GM21528 (cell line): ENCODE results near the gene SURF6.

ENCODE experiments used
- ATAC-seq: cut with Tn5 transposase; IDR thresholded peaks from one replicate; pipeline ENCODE4 v1.9.1; 2021; ENCODE audit warnings: mild to moderate bottlenecking, moderate library complexity; ENCODE audit not compliant: unreplicated experiment, low FRiP score

The SURF6 gene

DNA sequence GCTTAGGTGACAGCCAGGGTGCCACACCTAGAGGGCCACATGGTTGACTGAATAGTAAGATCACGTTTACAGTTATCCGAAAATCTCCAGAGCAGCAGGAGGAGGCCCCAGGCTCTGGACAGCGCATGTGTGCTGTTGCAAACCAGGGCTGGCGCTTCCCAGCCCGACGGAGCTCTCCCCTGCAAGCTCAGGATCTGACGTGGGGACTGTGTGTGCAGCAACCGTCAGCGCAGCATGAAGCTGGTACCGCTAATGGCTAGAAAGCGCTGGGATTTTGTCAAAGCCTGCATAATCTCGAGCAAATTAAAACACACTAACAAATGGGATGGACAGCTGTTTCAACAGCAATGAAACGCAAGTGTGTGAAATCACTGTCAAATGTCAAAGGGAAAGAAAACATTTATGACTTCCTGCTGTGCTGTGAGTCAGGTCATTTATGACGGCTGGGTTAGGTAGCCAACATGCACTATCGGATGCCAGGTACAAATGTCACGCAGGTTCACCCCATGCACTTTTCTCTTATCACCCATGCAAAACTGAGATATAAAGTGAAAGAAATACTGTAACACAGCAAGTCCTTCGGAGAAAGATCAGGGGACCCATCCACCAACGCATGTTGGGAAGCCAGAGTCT lies 32.4 kb upstream of the SURF6 start:
- no peak for ATAC-seq

DNA sequence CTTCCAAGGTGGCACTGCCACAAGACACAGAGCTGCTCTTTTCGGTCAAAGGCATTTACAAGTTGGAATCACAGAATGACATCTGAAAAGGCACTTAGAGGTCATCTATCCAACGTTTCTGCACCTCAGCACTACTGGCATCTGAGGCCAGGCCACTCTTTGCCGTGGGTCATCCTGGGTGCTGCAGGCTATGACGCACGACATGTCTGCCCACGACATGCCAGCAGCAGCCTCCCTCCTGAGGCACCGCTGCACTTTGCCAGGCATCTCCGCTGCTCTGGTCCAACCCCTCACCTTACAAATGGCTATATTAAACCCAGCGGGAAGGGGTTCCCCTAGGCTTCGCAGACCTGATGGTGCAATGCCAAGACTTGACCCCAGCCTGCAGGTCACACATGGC lies 31.8 kb upstream of the SURF6 start:
- ATAC-seq, result no peak

DNA sequence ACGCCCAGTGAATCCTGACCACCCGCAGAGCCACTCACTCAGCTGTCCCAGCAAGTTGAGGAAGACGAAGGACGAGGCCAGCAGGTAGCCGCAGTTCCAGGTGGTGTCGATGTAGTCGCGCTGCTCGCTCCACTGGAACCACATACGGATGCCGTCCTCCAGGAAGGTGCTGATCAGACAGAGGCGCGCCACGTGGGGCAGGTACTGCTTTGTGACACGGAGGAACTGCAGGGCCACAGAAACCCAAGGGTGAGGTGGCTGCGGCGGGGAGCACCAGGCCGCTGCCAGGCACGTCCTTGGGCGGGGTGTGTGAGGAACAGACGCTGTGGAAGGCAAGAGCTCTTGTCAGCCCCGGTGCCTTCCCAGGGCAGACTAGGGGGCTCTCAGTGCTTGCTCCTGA lies 31.2 kb upstream of the SURF6 start:
- ATAC-seq, result no peak

DNA sequence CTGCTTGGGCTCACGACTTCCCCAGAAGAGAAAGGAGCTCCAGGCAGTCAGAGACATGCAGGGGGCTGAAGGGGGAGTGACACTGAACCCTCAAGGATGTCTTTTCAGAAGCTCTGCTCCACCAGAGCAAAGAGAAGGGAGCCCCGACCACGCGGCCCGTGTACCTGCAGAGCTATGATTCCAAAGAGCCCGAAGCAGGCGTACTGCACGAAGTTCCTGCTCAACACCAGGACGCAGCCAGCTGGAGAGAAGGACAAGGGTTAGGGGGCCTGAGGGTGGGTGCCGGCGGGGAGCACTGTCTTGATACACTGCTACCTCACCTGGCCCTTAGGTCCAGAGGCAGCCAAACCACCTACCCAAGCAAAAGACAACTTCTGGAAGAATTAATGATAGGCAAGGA lies 30.4 kb upstream of the SURF6 start:
- ATAC-seq, result no peak

DNA sequence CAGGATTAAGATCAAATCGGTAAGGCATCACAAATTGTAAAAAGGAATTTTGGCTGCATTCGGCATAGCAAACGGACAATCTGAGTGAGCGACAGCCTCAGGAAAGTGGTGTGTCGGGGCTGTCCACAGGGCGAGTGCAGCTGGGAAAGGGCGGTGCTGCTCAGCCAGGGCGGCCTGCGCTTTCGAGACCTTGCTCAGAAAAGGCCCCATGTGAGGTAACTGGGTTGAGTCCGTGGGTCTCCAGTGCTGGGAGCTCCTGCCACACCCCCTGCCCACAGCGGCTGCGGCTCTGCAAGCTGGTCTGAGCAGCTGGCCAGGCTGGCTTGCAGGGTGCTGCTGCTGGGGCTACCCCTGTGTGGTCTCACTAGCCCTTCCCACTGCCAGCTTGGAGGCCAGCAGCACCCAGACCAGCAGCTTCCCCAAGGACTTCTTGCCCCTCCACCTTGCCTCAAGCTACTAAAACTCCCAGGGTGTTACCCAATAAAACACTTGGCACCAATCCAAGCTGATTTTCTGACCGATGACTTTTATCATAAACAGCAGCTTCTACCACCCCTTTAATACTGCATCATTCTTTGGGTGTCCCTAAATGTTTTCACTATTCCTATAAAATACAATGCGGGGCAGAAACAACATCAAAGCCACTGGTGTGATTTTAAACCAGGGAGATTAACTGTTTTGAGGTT lies 26.5 kb upstream of the SURF6 start:
- no peak for ATAC-seq

DNA sequence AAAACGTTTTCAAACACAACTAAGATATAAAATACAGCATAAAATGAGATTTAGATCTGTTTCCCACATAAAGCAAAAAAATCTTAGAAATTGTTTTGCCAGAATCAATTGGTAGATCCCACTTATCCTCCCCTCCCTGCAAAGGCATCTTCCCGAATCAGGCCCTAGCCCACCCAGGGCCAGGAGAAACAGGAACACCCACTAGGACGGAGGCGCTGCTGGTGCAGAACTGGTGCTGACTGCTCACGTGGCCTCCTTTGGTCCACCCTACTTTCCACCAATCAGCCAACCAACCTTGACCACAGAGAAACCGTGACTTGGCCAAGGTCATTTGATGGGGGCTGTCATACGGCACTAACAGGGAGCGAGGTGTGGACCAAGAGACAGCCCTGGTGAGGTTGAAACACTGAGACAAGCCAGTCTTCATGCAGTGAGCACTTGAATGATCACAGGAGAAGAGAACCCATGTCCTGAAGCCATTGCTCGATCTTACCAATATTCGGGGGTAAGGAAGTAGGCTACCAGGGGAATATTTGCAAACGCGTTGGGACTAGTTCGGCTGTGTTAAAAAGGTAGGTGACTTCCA lies 25.6 kb upstream of the SURF6 start:
- no peak for ATAC-seq

DNA sequence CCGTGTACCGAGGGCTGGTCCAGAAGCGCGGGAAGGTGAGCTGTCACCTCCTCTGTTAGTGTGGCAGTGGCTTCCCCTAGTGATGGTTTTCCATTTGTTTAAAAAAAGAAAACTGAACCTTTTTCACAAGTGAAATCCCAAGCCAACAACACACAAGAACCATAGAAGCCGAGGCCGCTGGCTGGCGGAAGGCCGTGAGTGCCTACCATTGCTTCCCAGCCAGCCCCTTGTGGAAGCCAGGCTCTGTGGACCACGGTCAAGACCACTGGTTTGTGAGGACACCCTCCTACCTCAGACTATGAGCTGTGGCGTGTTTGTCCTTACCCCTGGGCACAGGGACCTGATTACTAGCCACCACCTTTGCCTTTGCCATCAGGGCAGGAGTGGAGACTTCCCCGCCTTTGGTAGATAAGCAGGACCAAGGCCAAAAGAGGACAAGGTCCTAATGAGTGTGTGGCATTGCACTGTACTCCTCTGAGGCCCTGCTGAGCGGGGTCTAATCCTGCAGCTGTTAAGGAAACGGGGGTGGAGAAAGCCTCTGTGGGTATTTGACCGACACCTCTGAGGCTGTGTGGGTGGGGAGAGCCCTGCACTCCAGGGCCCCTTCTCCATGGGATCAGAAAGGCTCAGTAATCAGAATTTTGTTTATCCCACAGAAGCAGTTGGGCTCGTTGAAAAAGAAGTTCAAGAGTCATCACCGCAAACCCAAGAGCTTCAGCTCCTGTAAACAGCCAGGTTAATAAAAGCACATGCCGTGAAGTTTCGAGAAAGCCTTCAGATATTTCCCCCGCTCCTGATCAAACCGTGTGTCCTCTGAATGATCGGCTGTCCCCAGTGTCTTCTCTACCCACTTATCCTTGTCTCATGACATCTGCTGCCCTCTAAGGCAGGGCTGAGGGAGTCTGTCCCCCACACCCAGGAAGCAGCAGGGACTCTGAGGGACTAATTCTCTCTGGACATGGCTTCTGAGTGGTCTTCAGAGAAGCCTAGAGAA lies 24.7 kb upstream of the SURF6 start:
- no peak for ATAC-seq

DNA sequence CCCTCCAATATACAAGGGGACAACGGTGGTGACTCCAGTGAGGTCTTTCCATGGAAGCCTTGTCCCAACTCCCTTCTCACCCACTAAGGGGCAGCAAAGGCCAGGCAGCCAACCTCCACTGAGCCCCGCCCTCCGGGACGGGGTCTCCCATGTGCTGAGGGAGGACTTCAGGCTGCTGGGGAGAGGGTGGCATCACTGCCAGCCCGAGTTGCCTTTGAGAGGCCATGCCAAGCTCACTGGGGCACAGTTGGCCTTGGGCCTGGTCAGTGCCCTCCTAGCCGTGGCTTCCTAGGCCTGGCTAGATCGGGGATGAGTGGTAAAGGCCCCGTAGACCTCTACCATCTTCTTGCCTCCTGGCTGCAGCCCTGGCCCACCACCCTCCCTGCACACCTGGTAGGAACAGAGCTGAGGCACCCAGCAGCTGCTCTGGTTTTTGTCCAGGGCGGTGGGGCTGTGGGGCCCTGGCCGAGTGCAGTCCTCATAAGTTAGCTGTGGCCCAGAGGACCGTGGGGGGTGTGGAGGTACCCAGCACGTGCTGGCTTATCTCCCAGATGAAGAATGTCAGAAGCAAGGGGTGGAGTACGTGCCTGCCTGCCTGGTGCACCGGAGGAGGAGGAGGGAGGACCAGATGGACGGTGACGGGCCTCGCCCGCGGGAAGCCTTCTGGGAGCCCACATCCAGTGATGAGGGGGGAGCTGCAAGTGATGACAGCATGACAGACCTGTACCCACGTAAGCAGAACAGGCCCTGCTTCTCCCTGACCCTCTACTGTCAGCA lies 23.6 kb upstream of the SURF6 start:
- ATAC-seq, result no peak

DNA sequence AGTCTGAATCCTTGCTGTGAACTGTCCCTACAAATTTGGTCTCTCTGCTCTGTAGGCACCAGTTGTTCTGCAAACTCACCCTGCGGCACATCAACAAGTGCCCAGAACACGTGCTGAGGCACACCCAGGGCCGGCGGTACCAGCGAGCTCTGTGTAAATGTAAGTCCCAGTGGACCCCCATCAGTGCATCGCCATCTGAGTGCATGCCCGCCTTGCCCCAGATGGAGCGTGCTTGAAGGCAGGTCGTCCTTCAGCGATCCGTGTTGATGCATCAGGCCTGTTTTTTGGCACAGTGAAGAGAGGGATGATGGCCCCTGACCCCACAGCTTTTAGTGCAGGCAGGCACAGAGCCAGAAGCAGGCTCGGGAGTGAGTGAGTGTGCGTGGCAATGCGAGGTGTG lies 21.7 kb upstream of the SURF6 start:
- no peak for ATAC-seq

DNA sequence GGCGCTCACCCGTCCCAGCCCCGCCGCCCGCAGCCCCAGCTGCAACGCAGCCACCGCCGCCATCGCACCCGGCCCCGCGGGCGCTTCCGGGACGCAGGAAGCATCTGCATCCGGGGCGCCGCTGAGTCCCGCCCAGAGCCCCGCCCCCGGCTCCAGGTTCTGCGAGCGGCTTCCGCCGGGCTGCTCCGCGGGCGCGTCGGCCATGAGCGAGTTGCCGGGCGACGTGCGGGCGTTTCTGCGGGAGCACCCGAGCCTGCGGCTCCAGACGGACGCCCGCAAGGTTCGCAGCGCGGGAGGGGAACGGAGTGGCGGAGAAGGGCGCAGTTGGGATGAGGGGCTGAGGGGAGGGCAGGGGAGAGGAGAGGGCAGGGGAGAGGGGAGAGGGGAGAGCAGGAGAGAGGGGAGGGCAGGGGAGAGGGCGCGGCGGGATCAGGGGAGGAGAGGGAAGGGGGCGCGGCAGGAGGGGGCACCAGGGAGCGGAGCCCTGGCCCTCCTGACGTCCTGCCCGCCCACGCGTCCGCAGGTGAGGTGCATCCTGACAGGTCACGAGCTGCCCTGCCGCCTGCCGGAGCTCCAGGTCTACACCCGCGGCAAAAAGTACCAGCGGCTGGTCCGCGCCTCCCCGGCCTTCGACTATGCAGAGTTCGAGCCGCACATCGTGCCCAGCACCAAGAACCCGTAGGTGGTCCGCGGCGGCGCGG lies 20.6 kb upstream of the SURF6 start, which contains the start of the genes SURF1 and SURF2:
Gene SURF1 (minus strand): TSS at position 97 of the 701 bp plus-strand sequence. CDS start 34 bp downstream, at position 63.
Gene SURF2 (plus strand): TSS at position 160 of the 701 bp plus-strand sequence. CDS start 43 bp downstream, at position 203.
- ATAC-seq, result no peak

DNA sequence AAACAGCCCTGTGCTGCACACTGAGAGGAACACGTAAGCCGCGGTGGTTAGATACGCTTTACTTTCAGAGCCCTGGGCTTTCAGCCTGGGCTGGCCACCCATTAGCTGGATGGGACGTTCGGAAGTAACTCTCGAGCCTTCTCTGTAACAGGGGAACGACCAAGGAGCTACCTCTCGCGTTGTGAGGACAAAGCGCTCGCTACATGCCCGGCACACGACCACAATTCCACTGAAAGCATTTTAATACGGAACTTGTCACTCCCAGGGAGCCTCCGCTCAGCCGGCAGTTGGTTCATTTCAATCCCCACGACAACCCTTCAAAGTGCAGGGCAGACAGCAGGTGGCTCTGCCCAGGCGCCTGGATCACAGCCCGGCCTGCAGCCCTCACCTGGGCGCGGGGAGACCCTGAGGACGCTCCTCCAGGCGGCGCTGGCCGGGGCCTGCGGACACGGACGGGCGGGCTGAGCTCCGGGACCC lies 19.9 kb upstream of the SURF6 start:
- no peak for ATAC-seq

DNA sequence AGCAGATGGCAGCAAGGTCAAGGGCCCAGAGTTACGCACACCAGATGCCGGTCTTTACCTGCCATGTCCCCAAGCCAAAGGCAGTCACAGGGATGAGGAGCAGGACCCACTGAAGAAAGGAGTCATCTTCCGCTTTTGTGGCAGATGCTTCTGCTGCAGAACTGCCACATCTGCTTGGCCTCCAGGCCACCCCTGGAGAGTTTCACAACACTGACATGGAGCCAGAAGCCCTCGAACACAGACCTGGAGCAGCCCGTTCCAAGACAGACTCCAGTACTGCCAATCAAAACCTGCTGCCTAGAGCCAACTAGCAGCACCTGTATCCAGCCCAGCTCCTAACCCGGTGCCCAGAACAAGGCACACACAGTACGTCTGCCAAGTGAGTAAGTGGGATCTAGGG lies 18.8 kb upstream of the SURF6 start:
- no peak for ATAC-seq

DNA sequence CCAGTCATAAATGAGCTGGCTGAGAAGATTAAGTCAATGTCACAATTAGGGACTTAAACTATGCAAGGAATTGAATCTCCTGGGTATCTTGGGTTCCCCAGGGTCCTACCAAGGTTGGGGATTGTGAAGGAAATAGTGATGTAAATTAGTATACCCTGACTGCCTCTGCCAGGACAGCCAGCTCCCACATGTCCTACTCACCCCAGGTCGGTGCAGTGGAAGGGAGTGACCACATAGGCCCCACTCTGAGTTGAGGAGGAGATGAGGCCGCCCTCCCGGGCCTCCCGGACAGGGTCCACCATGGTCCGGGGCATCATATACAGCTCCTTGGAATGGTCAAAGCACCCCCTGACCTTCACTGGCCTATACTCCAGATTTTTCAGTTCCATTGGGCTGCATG lies 17.6 kb upstream of the SURF6 start:
- no peak for ATAC-seq

DNA sequence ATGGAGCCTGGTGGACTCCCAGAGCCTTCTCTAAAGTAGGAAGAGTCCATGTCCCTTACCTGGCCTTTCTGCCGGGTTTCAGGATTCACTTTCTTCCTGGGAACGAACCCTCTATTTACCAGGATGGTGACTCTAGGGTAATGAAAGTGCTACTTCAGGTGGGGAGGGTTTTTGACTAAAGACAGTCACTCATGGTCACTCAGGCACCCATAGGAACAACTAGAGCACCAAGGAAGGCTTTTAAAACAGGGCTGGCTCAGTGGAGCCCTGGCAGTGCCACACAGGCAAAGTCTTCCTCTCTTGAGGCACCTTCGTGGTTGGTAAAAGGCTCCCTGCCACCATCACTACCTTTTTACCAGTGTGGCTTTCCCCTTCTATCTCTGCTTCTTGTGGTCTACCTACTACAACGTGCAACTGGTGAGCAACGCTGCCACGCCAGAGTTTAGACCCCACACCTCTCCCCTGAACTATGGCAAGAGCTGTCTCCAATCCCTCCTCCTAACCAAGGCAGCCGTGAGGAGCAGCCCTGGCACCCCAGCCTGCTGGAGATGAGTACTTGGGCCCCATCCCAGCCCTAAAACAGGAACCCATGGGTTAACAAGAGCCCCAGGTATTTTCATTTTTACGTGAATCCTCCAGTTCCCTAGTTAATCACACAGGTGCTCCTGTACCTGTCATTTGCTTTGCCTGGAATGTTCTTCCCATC lies 16.8 kb upstream of the SURF6 start:
- no peak for ATAC-seq

DNA sequence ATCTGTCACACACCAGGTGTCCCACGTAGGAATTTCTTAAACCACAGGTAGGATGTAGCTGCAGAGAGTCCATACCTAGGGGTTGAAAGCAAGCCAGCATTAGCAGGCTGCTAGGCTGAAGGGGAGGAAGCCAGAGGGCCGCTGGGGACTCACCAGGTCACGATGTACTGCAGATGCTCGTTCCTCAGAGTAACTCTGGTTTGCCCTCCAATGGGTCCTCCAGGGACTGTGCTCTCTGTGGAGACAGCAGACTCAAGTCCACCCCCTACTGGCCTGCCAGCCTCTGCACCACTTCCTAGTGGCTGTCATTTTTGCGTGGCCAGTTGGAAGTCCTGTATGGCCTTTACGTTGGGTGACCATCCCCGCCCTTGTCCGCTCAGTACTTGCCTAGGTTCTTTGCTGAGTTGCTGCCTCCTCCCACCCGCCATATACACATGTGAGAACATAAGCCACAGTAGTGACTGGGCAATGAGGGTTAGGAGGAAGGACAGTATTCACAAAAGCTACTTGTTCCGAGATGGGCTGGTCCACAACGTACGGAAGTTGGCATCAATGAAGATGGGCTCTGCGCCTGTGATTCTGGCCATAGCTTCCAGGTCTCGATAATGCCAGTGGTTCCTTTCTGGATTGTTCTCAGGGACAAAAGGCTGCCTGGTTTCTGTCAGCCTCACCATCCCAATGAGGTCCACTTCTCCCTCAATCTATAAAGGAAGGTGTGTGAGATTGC lies 16.1 kb upstream of the SURF6 start:
- ATAC-seq, result no peak

DNA sequence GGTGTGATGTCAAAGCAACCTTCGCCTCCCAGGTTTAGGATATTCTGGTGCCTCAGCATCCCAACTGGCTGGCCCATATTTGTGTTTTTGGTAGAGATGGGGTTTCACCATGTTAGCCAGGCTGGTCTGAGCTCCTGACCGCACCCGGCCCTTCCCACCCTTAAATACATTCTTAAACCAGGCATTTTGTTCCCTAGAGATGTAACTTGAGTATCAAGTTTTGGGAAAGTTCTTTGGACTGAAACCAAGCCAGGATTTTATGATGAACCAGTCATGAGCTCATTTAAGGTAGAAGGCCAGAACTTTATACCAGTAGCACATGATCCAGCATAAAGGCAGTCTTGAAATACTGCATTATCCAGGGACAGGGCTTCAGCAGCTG lies 15.5 kb upstream of the SURF6 start:
- ATAC-seq, result no peak

DNA sequence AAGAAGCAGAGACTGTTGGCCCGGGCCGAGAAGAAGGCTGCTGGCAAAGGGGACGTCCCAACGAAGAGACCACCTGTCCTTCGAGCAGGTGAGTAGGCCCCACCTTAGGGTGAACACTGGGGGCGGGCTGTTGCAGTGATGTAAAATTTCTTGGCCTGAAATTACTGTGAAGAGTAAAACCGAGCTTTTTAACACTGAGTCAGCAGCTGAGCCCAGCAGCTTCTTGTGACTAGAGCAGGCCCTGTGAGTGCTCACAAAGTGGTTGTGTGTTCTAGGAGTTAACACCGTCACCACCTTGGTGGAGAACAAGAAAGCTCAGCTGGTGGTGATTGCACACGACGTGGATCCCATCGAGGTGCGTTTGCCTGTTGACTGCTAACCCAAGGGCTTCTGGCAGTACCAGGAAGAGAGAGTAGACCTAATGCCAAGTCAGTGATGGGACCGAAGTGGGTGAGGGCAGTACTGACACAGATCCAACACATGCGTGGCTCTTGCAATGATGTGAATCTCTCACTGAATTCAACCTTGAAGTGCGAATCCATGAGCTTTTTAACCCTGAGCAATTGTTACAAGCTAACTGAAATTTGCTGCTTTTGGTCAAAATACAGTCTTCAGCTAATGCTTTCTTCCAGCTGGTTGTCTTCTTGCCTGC lies 14.1 kb upstream of the SURF6 start:
- ATAC-seq, result no peak
